GM18498 (cell line): ENCODE data around the gene KIAA1210.
"Not testable (repeated sequence)": the region's sequence is repeated elsewhere in the genome, so short reads cannot be mapped to it uniquely, and the experiment has no call there.

ENCODE experiments used
- ATAC-seq: cut with Tn5 transposase; IDR thresholded peaks from one replicate; pipeline ENCODE4 v1.9.1; 2021; ENCODE audit warnings: mild to moderate bottlenecking, moderate library complexity; ENCODE audit not compliant: unreplicated experiment

Gene KIAA1210

DNA sequence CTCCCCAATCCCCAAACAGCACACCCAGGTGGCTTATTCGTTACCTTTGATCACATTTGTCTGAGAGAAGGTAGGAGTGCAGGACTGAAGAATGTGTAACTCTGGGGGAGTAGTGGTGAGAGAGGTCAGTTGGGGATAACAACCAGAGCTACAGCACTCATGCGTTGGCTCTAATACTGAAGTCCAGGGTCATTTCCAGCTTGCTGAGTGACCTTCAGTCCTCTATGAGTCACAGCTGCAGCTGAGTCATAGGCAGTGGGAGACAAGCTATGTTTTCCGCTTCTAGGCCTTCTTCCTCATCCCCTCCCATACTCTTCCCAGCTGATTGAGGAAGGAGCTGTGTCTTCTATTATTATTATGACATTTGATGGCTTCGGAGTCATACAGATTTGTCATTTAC is 86.4 kb downstream of the KIAA1210 start:
- no peak for ATAC-seq

DNA sequence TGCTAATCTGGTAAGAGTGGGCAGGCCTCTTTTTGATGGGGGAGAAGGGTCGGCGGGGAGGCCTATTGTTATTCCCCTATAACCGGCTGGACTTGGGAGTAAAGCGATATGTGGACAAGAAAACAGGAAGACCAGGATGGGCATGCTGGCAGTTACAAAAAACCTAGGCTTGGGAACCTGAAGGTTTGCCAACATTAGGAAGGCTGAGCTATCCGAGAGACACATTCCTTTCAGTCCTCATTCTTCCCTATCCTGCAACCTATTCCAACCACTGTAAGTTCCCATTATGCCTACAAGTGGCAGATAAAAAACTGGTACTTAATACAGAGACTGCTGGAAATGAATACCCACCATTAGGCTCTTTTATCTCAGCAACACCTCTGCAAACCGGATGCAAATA is 87.2 kb downstream of the KIAA1210 start:
- no peak for ATAC-seq

DNA sequence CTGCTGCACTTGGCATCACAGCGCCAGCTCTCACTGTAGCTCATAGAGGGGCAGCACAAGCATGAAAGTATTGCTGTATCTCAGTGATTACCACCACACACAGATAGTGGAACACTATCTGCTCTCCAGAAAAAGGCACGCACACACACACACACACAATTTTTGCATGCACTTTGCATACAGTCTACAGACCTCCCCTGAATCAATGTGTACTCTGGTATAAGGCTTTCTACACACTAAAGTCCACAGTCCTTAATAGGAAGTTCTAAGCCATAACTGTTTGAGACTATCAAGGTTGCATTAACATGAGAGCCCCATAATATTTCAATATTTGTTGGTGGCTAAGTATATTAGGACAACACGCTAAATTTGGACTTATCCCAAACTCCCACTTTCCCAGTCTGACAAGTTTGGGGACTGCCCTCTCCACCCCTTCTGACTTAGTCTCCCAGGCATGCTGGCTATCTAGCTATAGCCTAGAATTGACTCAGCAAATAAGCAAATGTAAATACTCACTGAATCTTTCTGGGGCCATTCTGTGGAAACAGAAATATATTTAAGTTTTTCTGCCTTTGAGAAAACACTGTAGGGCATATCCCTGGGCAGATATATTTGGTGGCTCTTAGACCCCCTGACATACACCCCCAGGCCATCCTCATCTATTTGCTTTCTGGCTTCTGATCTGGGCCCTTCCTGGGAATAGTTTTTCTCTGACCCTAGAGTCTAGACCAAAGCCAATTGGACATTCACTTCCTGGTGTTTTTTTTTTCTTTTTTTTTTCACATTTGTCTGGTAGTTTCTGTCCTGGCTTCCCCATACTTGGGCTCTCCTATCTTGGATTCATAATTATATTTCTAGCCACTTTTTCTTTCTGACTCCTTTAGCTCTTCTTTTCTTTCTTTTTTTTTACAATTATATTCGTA is 91.2 kb downstream of the KIAA1210 start:
- ATAC-seq: no peak

DNA sequence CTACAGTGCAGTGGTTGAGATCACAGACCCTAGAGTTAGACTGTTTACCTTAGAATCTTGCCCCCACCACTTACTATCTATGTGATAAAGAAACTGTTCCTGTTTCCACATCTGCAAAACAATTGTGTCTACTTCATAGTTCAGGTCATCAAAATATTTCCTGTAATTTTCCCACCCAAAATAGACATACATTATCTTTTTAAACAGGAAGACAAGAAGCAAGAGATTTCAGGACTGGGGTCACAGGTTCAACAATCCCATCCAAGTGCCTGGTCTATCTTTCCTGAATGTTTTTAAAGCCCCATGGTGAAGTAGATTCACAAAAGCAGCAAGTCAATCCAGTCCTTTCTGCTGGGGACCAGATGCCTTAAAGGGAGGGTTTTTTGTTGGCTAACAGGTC is 96.6 kb downstream of the KIAA1210 start:
- no peak for ATAC-seq

DNA sequence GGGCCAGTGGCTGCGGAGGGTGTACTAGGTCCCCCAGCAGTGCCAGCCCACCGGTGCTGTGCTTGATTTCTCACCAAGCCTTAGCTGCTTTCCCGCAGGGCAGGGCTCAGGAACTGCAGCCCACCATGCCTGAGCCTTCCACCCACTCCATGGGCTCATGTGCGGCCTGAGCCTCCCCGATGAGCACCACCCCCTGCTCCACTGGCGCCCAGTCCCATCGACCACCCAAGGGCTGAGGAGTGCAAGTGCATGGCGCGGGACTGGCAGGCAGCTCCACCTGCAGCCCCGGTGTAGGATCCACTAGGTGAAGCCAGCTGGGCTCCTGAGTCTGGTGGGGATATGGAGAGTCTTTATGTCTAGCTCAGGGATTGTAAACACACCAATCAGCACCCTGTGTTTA is 98.0 kb downstream of the KIAA1210 start:
- ATAC-seq: not testable (repeated sequence)

DNA sequence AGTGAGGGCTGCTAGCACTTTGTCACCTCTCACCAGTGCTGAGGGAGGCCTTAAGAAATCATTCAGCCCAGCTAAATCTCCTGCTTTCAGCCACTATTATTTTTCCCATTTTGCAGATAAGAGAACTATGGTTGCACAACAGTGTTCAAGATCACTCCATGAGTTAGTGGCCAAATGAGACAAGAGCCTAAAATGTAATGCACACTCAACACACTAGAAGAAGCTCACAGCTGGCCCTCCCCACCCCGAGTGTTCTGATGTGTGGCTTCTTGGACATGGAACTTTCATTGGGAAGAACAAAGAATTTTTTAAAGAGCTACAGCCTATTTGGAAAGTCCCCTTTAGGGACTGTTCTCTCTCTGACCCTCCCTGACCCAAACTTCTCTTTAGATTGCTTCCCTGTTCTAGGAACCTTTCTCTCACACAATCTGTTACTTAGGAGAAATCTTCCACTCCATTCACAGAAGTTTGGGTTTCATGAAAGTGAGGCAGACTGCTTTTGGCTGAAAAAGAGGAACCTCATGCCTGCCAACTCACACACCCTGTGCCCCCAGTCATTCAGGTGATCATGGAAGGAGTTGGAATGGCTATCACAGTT is 98.8 kb downstream of the KIAA1210 start:
- no peak for ATAC-seq
